Activated B cell treated with CpG ODN at 0.5 μM for 24 hours (primary cell): ENCODE data around the gene ARL14EPL. TPM values are rescaled to one million over a fixed set of nuclear protein-coding genes. Genes with fewer than 3 reads are reported as not detected.

Experiments
- total RNA-seq: library from RNA; stranded (reverse); gene quantifications from 2 replicates; pipeline ENCODE4 v1.2.3, GENCODE V29; 2022

The ARL14EPL gene
- total RNA-seq, 1 donor from 2014 or later, result not detected

Other genes starting within 250 kb of the ARL14EPL start
- gene CDO1, start 215.8 kb upstream of the ARL14EPL start, total RNA-seq, result not detected in 2 replicates
- 54.8 and 73.9 TPM in 2 replicates for gene ATG12, start 190.9 kb upstream of the ARL14EPL start, total RNA-seq
- gene AP3S1, start 190.5 kb upstream of the ARL14EPL start, total RNA-seq, result 41.5 and 43.2 TPM in 2 replicates
- gene LVRN, start 70.0 kb upstream of the ARL14EPL start, total RNA-seq, result not detected in 2 replicates
- gene COMMD10, start 52.6 kb downstream of the ARL14EPL start, total RNA-seq, result 35.7 and 44.4 TPM in 2 replicates